HG02973 (cell line): Measurements from ENCODE around the gene SF3A1.

Experiments used
- ATAC-seq: cut with Tn5 transposase; IDR thresholded peaks from one replicate; pipeline ENCODE4 v1.9.1; 2021; ENCODE audit warnings: moderate library complexity; ENCODE audit not compliant: unreplicated experiment

SF3A1 gene

DNA sequence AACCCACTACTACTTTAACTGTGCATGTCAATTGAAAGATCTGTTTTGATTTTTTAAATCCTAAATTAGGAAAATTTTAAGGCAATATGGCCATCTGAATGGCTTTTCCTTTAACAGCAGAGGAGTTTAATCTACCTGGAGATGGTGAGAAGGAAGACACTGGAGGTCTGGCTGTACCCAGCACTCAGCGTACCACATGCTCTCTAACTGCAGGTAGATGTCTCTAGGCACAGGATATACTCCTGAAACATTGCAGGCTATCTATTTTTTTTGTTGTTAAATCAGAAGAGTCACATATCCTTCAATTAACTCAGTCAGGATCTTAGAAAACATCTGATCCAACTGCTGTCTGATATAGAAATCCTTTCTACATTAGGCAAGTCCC lies 50.1 kb downstream of the SF3A1 start:
- no peak for ATAC-seq

DNA sequence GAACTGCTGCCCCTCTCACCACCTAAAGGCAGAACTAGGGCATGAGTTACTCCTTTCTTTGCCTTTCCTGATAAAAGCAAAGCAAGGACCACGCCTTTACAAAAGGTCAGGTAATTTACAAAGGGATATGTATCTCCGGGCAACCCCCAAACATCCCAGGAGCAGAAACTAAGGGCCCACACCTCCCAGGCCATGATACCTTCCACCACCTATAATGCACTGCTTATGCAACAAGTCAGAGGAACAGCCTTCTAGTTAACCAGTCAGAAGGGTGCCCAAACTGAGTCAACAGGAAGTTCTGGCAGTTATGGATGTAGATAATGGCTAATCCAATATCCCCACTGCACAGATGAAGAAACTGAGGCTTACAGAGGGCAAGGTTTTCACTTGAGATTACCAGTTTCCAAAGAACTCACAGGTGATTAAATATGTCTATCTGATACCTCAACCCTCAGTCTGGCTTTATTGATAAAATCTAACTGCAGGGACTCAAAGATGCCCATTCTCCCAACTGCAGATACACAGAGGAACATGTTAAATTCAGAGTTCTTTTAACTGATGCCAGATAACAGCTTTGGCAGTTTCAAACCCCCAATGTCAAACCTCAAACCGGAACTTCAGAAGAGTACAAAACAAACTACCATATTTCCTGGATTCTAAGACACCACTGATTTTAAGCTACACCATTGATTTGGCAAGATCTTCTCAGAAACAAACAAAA lies 50.6 kb downstream of the SF3A1 start:
- ATAC-seq: no peak

- no peak for ATAC-seq
Measured at GRCh38 chr22:30305519-30305905, 51.2 kb downstream of the SF3A1 start.

GRCh38 chr22:30304495-30305244 lies 52.0 kb downstream of the SF3A1 start:
- ATAC-seq: no peak

DNA sequence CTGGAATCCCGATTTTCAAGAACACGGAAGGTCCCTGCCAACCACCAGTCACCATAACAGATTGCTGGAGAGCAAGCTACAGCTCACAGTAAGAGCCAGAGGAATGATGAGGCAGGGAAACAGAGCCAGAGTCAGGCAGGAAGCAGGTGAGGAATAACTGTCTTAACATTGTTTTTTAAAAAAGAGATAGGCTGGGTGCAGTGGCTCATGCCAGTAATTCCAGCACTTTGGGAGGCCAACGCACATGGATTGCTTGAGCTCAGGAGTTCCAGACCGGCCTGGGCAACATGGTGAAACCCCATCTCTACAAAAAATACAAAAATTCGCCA lies 53.9 kb downstream of the SF3A1 start:
- ATAC-seq: no peak

- no peak for ATAC-seq
Measured at GRCh38 chr22:30301995-30302809, 54.5 kb downstream of the SF3A1 start.

DNA sequence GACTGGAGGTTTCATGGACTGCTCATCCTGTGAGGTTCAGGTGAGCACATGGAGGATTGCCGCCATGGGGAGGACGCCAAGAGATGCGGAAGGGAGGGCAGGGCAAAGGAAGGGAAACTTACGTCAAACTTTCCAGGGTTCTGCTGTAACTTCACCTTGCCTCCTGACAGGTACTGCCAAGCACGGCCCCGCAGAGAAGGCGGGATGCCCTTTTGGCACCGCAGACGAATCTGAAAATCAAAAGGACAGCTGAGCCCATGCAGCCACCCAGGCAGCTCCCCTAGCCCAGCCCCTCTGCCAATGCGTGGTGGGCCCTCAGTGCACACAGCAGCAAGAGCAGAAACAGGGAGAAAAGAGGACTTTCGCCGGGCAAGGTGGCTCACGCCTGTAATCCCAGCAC lies 57.4 kb downstream of the SF3A1 start:
- ATAC-seq: no peak

- no peak for ATAC-seq
Measured at GRCh38 chr22:30297991-30298701, 58.5 kb downstream of the SF3A1 start.

DNA sequence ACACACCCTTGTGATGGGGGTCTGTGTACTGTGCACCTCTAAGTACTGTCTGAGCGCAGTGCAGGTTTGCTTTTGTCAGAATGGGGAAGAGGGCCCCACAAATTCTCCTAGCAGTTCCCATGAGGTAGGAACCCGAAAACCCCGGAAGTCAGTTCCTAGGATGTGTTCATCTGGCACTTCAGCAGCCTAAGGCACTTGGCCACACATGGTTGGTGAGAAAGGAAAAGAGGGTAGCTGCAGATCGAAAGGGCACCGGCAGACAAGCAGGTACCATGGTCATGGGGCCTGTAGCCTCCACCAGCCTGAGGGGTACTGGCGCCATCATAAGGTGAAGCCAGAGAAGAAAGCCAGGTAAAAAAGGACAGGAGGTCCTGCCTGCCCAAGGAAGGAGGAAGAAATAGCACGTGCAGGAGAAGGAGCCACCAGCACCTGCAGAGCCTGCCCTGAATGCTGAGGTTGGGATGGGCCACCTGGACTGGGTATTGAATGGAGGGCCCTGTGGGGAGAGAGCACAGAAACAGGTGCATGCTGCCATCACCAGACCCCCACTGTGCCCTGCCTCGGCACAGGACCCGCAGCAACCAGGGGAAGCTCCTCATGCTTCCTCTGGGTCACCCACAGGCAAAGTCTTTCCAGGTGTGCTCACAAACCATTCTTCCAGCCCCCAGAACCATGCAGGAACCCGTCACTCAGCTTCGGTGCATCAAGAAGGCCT lies 59.3 kb downstream of the SF3A1 start:
- ATAC-seq: no peak

DNA sequence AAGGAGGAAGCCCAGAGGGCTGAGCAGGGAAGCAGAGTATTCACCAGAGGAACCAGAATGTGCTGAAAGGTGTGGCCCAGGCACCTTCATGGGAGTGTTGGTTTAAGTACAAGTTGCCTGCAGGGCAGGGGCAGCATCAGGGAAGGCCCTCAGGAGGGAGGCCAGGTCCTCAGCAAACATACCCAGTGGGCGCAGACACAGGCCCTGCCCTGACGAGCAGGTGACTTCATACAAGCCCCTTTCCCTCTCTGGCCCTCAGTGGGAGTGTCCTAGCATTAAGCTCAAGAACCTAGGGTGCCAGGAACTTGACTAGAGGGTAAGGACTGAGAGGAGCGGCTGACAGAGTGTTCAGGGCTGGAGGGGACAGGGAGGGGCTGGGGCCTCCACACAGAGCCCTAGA lies 59.9 kb downstream of the SF3A1 start:
- no peak for ATAC-seq

GRCh38 chr22:30296324-30296723 lies 60.4 kb downstream of the SF3A1 start:
- no peak for ATAC-seq

DNA sequence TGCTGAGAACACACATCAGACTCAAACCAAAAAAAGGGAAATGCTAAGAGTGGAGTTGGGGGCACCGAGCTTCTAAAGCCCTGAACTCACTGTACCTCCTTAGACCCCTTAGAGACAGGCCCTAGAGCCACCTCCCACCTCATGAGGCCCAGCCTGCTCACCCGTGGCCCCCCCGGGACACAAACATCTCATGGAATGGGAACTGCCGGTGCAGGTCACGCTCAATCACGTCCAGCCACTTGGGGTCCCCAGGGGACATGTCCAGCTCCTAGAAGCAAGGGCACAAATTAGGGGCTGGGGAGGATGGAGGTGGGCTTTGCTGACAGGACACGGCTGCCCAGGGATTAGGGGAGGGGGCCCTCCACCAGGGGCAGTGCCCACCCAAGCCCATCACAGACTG lies 61.1 kb downstream of the SF3A1 start:
- ATAC-seq: no peak

- ATAC-seq: no peak
Measured at GRCh38 chr22:30294830-30295229, 61.9 kb downstream of the SF3A1 start.

GRCh38 chr22:30294066-30294465 lies 62.6 kb downstream of the SF3A1 start:
- ATAC-seq: no peak

- no peak for ATAC-seq
Measured at GRCh38 chr22:30293026-30293425, 63.7 kb downstream of the SF3A1 start.

DNA sequence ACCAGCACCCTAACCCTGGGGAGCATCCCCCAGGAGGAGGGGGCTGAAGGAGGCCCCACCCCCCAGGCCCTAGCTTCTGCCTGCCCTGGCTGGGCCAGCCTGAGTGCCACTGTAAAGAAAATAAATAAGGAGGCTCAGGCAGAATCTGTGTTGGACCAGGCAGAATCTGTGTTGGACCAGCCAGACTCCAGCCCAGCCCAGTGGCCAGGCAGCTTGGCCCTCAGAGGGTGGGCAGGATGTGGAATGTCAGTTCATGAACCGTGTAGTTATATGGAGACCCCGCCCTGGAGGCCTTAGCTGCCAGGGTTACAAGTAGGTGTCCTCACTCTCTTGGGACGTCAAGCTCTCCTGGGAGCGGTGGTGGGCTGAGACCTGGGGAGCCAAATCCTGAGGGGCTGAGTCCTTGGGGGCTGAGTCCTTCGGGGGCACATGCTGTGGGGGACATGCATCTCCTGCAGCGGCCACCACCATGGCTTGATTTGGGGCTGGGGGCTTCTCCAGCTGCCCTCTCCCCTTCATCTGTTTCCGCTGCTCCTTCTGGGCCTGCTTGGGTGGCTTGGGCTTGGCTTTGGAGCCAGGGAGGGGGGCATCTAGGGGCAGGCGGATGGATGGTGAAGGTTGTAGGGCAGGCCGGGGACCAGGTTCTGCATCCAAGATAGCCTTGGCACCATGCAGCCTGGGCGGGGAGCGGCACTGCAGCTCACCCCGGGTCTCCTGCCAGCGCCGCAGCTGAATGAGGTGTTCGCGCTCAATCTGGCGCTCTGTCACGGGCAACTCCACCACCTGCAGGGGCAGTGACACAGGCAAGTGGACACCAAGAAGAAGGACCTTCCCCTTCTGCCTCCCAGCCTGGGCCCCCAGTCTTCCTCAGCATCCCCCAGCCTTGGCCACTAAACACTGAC lies 64.4 kb downstream of the SF3A1 start:
- ATAC-seq: no peak

DNA sequence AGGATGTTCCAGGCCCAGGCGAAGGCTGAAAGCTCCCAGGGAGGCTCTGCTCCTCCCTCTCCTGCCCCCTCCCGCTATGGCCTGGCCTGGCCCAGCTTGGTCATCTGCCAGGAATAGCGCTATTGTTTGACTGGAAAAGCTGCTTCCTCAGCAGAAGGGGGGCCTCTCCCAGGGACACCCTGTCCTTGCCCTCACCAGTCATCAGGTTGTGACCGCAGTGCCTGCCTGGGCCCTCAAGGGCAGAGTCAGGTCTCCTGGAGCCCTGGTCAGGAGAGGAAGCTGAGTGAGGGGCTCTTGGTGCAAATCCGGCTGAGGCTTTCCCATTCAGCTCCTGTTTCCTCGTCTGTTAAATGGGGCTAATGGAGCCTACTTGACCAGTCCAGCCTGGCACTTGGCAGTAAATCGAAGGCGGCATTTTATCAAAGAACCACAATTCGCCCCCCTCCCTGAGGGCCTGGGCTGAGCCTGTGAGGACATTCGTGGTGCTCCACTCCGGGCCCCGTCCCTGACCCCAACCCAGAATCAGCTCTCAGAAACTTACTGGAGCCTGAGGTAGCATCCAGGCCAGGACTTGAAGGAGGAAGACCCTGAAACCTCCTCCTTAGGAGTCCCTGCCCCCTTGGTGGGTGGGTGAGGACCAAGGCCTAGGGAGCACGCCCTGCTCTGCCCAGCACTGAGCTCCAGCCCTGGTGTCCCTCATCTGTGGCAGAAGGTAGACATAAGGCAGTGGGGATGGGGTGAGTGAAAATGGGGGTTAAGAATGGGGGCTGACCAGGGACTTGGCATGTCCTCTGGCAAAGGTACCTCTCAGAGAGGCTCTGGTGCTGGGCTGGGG lies 65.4 kb downstream of the SF3A1 start:
- no peak for ATAC-seq

DNA sequence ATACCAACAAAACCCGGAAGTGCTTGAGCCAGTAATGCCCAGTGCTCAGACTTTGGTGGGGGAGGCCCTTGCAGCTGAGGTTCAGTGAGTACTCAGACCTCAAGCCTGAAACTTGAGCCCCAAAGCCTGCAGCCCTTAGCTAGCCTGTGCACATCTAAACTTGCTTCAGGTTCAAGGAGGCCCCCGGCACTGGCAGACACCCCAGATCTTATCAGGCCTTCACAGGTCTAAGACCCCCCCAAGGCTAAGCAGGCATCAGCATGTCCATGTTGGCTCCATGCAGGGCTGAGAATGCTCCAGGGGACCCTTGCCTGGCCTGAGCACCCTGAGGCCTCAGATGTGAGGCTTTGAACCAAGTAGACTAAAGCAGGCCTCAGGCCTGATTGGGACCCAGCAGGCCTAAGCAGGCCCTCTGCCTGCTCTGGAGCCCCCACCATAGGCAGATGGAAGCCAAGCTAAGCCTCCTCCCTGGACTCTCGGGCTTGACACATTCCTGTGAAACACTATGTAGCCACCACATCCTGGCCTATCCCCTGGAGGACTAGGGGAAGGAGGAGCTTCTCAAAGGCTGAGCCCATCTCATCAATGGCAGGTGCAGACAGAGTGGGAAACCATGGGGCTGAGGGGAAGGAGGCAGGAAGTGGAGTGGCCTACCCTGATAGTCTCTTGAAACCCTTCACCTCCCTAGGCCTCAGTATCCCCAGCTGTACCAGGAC lies 66.2 kb downstream of the SF3A1 start:
- ATAC-seq: no peak
